Skeletal muscle satellite cell (primary cell): ENCODE results near the gene RPS6KA4.

Experiments
- H3K27me3 ChIP-seq: 2 replicates; pipeline ENCODE4 v1.7.0; 2013; ENCODE audit warnings: low read length; ENCODE audit not compliant: control insufficient read depth, insufficient read depth
- H3K36me3 ChIP-seq: 2 replicates; pipeline ENCODE4 v1.7.0; 2013; ENCODE audit warnings: mild to moderate bottlenecking, control low read depth, low read length; ENCODE audit not compliant: insufficient read depth
- H3K4me1 ChIP-seq: 2 replicates; pipeline ENCODE4 v1.7.0; 2013; ENCODE audit warnings: low read length; ENCODE audit not compliant: control insufficient read depth, insufficient read depth
- H3K4me2 ChIP-seq: 2 replicates; pipeline ENCODE4 v1.7.0; 2013; ENCODE audit warnings: mild to moderate bottlenecking, low read length
- H3K4me3 ChIP-seq: 2 replicates; pipeline ENCODE4 v1.7.0; 2013; ENCODE audit warnings: low read length
- H3K9ac ChIP-seq: 2 replicates; pipeline ENCODE4 v1.7.0; 2013; ENCODE audit warnings: mild to moderate bottlenecking, low read depth, low read length, moderate library complexity
- H3K9me3 ChIP-seq: replicated peaks from 2 replicates; pipeline ENCODE4 v1.7.0; 2013; ENCODE audit warnings: mild to moderate bottlenecking, control low read depth, low read length

Gene RPS6KA4

GRCh38 chr11:64341851-64342791 is 16.8 kb upstream of the RPS6KA4 start:
- H3K27me3 ChIP-seq, result no peaks in the 10 kb centered on the region
- no peaks in the 10 kb centered on the region for H3K36me3 ChIP-seq
- H3K4me2 ChIP-seq, result peak overlapping the region; percentile 91
- H3K9me3 ChIP-seq, result no peaks in the 10 kb centered on the region
- H3K4me3 ChIP-seq, result peak overlapping the region; percentile 73
- H3K4me1 ChIP-seq, result peaks cover 6% of the 10 kb centered on the region
- peak overlapping the region; percentile 84 for H3K9ac ChIP-seq

GRCh38 chr11:64342869-64343745 is 15.9 kb upstream of the RPS6KA4 start:
- Histone ChIP-seq H3K9me3 (no peaks in the 10 kb centered on the region), H3K36me3 (no peaks in the 10 kb centered on the region), H3K4me1 (peaks cover 6% of the 10 kb centered on the region), H3K4me3 (peak overlapping the region; percentile 46), H3K9ac (no peak overlapping the region), H3K27me3 (no peaks in the 10 kb centered on the region), H3K4me2 (peak overlapping the region; percentile 91)

GRCh38 chr11:64343767-64344559 is 15.0 kb upstream of the RPS6KA4 start:
- Histone ChIP-seq H3K4me2 (no peak overlapping the region), H3K36me3 (no peaks in the 10 kb centered on the region), H3K9me3 (no peaks in the 10 kb centered on the region), H3K27me3 (peaks cover 4% of the 10 kb centered on the region), H3K9ac (no peak overlapping the region), H3K4me3 (no peak overlapping the region), H3K4me1 (peaks cover 11% of the 10 kb centered on the region)

- Histone ChIP-seq H3K9ac (no peak overlapping the region), H3K4me1 (peaks cover 11% of the 10 kb centered on the region), H3K36me3 (no peaks in the 10 kb centered on the region), H3K27me3 (peaks cover 4% of the 10 kb centered on the region), H3K9me3 (no peaks in the 10 kb centered on the region), H3K4me2 (no peak overlapping the region), H3K4me3 (no peak overlapping the region)
These were observed 14.2 kb upstream of the RPS6KA4 start for GRCh38 chr11:64344787-64345186.

GRCh38 chr11:64347193-64347867 is 11.6 kb upstream of the RPS6KA4 start:
- Histone ChIP-seq H3K36me3 (no peaks in the 10 kb centered on the region), H3K4me1 (peaks cover 5% of the 10 kb centered on the region), H3K9me3 (no peaks in the 10 kb centered on the region), H3K27me3 (peaks cover 13% of the 10 kb centered on the region), H3K9ac (no peak overlapping the region), H3K4me3 (no peak overlapping the region), H3K4me2 (no peak overlapping the region)

- Histone ChIP-seq H3K4me3 (no peak overlapping the region), H3K27me3 (peaks cover 24% of the 10 kb centered on the region), H3K36me3 (no peaks in the 10 kb centered on the region), H3K4me1 (peaks cover 4% of the 10 kb centered on the region), H3K9me3 (no peaks in the 10 kb centered on the region), H3K9ac (no peak overlapping the region), H3K4me2 (no peak overlapping the region)
These were observed 10.5 kb upstream of the RPS6KA4 start for GRCh38 chr11:64348383-64349024.

- Histone ChIP-seq H3K9me3 (no peaks in the 10 kb centered on the region), H3K4me3 (no peak overlapping the region), H3K9ac (no peak overlapping the region), H3K27me3 (peaks cover 27% of the 10 kb centered on the region), H3K36me3 (no peaks in the 10 kb centered on the region), H3K4me2 (no peak overlapping the region), H3K4me1 (peaks cover 4% of the 10 kb centered on the region)
These were observed 10.0 kb upstream of the RPS6KA4 start for GRCh38 chr11:64349025-64349387.

GRCh38 chr11:64349404-64349803 is 9.6 kb upstream of the RPS6KA4 start:
- Histone ChIP-seq H3K4me3 (no peak overlapping the region), H3K4me2 (no peak overlapping the region), H3K4me1 (peaks cover 4% of the 10 kb centered on the region), H3K36me3 (no peaks in the 10 kb centered on the region), H3K9me3 (no peaks in the 10 kb centered on the region), H3K27me3 (peaks cover 27% of the 10 kb centered on the region), H3K9ac (no peak overlapping the region)

- no peak overlapping the region for H3K9ac ChIP-seq
- no peaks in the 10 kb centered on the region for H3K36me3 ChIP-seq
- peaks cover 9% of the 10 kb centered on the region for H3K4me1 ChIP-seq
- no peaks in the 10 kb centered on the region for H3K9me3 ChIP-seq
- H3K4me2 ChIP-seq, result no peak overlapping the region
- no peak overlapping the region for H3K4me3 ChIP-seq
- H3K27me3 ChIP-seq, result peaks cover 27% of the 10 kb centered on the region
These were observed 7.8 kb upstream of the RPS6KA4 start for GRCh38 chr11:64351136-64351631.
